Gastroesophageal sphincter (tissue), 4 donors: ENCODE measurements around the gene KCNK6. TPM values are rescaled to one million over a fixed set of nuclear protein-coding genes. Genes with fewer than 3 reads are reported as not detected.

Experiments
- ATAC-seq: fragments of 150-250 bp; one replicate; pipeline ENCODE4 v1.9.1; 2016; ENCODE audit warnings: mild to moderate bottlenecking, moderate library complexity
- H3K27ac ChIP-seq, 4 donors: fragments of 200-600 bp; sonication (generic) in 3 of 4; 1 replicate in 3 of 4; 2 replicates in 1 of 4; pipeline ENCODE4 v1.5.1; 2016 to 2019
- H3K27me3 ChIP-seq: fragments of 200-600 bp; sonication (generic); one replicate; pipeline ENCODE4 v1.5.1; 2019
- H3K36me3 ChIP-seq, 2 donors: fragments of 200-600 bp; sonication (generic); one replicate each; pipeline ENCODE4 v1.5.1; 2019; ENCODE audit warnings: control low read depth in 1 of 2
- H3K4me1 ChIP-seq, 3 donors: fragments of 200-600 bp; sonication (generic); 1 replicate in 2 of 3; 2 replicates in 1 of 3; pipeline ENCODE4 v1.5.1; 2016 to 2019; ENCODE audit warnings: control low read depth in 2 of 3
- H3K4me3 ChIP-seq, 2 donors: fragments of 200-600 bp; sonication (generic); one replicate each; pipeline ENCODE4 v1.5.1; 2019; ENCODE audit warnings: mild to moderate bottlenecking in 1 of 2, moderate library complexity in 1 of 2
- H3K9me3 ChIP-seq, 3 donors: fragments of 200-600 bp; sonication (generic); one replicate each; pipeline ENCODE4 v1.5.1; 2017 to 2019; ENCODE audit warnings: control low read depth in 2 of 3
- CTCF ChIP-seq, 4 experiments: fragments of 200-600 bp in 2 of 4; fragments of 450-650 bp in 2 of 4; sonication (generic) in 1 of 4; IDR thresholded peaks; one replicate each; pipeline ENCODE4 v1.5.1; 2017 to 2019; ENCODE audit warnings: antibody characterized with exemption in 4 of 4, mild to moderate bottlenecking in 2 of 4, moderate library complexity in 2 of 4
- EP300 ChIP-seq: sonication (generic); formaldehyde crosslinking; IDR thresholded peaks from one replicate; pipeline ENCODE4 v1.6.1; 2017; ENCODE audit warnings: antibody characterized with exemption, mild to moderate bottlenecking
- POLR2A ChIP-seq, 2 donors: fragments of 450-650 bp; IDR thresholded peaks; one replicate each; pipeline ENCODE4 v1.6.1; 2017; ENCODE audit warnings: antibody characterized with exemption in 2 of 2, mild to moderate bottlenecking in 2 of 2, moderate library complexity in 1 of 2
- POLR2AphosphoS5 ChIP-seq: sonication (generic); formaldehyde crosslinking; IDR thresholded peaks from one replicate; pipeline ENCODE4 v1.6.1; 2017; ENCODE audit warnings: antibody characterized with exemption
- WGBS, 2 donors: methylation state at CpG; one replicate each; pipeline ENCODE4 v1.1.5; 2018; ENCODE audit warnings: low coverage in 1 of 2; 5-methylcytosine and 5-hydroxymethylcytosine counted together
- total RNA-seq, 4 donors: library from RNA; depleted of rRNA; stranded (reverse); fragments of >200 nt; gene quantifications; one replicate each; pipeline ENCODE4 v1.1.0, GENCODE V29; 2016

Gene KCNK6
- total RNA-seq, 4 donors from 2014 or later: 2.3 to 9.3 (median 6.1) TPM

- Histone ChIP-seq H3K27me3 (no peaks in the 10 kb centered on the region), H3K4me3 (no peak overlapping the region), H3K9me3 (no peaks in the 10 kb centered on the region), H3K27ac (no peak overlapping the region), H3K4me1 (peaks cover 0 to 22% (median 7%) of the 10 kb centered on the region in 3 donors), H3K36me3 (peaks cover 0 to 66% of the 10 kb centered on the region in 2 donors)
- WGBS, 2 donors: 77 to 100% methylated on average over 2 of the region's 2 CpGs
- TF ChIP-seq POLR2AphosphoS5: no peak
- TF ChIP-seq POLR2A (IDR thresholded peaks at IDR 0.05): no peak
- TF ChIP-seq CTCF (IDR thresholded peaks at IDR 0.05): no peak
- no peak for TF ChIP-seq EP300
- ATAC-seq: no peak
Measured at GRCh38 chr19:38340927-38341326, 21.3 kb downstream of the KCNK6 start.

DNA sequence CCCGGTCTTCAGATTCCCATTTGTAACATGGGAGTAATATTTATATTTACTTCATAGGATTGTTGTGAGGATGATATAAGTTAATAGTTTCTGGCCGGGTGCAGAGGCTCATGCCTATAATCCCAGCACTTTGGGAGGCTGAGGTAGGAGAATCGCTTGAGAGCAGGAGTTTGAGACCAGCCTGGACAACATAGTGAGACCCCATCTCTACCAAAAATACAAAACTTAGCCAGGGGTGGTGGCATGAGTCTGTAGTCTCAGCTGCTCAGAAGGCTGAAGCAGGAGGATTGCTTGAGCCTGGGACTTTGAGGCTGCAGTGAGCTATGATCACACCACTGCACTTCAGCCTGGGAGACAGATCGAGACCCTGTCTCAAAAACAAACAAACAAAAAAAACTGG, 27.2 kb downstream of the KCNK6 start:
- H3K4me3 ChIP-seq: no peak overlapping the region
- H3K36me3 ChIP-seq: peaks cover 0 to 34% of the 10 kb centered on the region in 2 donors
- 40 to 83% methylated on average over 1 to 3 of the region's 4 CpGs for WGBS, 2 donors
- no peaks in the 10 kb centered on the region for H3K4me1 ChIP-seq
- H3K27me3 ChIP-seq: no peaks in the 10 kb centered on the region
- H3K27ac ChIP-seq: no peak overlapping the region
- H3K9me3 ChIP-seq: no peaks in the 10 kb centered on the region
- no peak for ATAC-seq
- no peak for TF ChIP-seq EP300
- TF ChIP-seq POLR2A (IDR thresholded peaks at IDR 0.05): no peak
- no peak for TF ChIP-seq POLR2AphosphoS5
- no peak for TF ChIP-seq CTCF (IDR thresholded peaks at IDR 0.05)

- Histone ChIP-seq H3K9me3 (no peaks in the 10 kb centered on the region), H3K36me3 (peaks cover 0 to 6% of the 10 kb centered on the region in 2 donors), H3K27ac (no peak overlapping the region), H3K4me3 (no peak overlapping the region), H3K27me3 (peaks cover 20% of the 10 kb centered on the region), H3K4me1 (no peaks in the 10 kb centered on the region)
- no peak for TF ChIP-seq POLR2A (IDR thresholded peaks at IDR 0.05)
- no peak for TF ChIP-seq POLR2AphosphoS5
- no peak for TF ChIP-seq EP300
- TF ChIP-seq CTCF (IDR thresholded peaks at IDR 0.05): no peak
- ATAC-seq: no peak
- 75% methylated on average over 2 of the region's 3 CpGs; no CpG with 5 or more reads in 1 of the 2 donors for WGBS, 2 donors
Measured at GRCh38 chr19:38350883-38351282, 31.2 kb downstream of the KCNK6 start.

DNA sequence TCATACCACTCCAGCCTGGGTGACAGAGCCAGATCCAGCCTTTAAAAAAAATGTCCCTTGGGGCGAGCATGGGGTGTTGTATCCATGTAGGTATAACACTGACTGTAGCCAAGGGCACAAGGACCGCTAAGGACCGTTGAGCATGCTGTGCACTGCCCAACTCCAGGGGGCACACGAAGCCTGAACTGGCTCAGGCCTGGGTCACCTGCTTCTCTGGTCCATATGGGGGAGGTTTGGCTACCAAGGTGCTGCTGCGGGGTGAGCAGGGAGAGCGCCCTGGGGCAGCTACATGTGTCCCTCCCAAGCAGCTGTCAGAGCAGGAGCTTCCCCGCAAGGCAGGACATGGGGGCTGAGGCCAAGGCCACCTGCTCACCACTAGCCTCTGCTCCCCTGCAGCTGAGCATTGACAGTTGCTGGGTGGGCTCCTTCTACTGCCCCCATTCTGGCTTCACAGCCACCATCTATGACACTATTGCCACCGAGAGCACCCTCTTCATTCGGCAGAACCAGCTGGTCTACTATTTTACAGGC, 32.3 kb downstream of the KCNK6 start:
- Histone ChIP-seq H3K9me3 (no peaks in the 10 kb centered on the region), H3K4me3 (no peak overlapping the region), H3K4me1 (no peaks in the 10 kb centered on the region), H3K27me3 (peaks cover 30% of the 10 kb centered on the region), H3K27ac (no peak overlapping the region), H3K36me3 (no peaks in the 10 kb centered on the region)
- no peak for TF ChIP-seq EP300
- TF ChIP-seq POLR2A (IDR thresholded peaks at IDR 0.05): no peak
- TF ChIP-seq POLR2AphosphoS5: no peak
- no peak for TF ChIP-seq CTCF (IDR thresholded peaks at IDR 0.05)
- no peak for ATAC-seq
- 74 to 85% methylated on average over 2 to 4 of the region's 9 CpGs for WGBS, 2 donors

DNA sequence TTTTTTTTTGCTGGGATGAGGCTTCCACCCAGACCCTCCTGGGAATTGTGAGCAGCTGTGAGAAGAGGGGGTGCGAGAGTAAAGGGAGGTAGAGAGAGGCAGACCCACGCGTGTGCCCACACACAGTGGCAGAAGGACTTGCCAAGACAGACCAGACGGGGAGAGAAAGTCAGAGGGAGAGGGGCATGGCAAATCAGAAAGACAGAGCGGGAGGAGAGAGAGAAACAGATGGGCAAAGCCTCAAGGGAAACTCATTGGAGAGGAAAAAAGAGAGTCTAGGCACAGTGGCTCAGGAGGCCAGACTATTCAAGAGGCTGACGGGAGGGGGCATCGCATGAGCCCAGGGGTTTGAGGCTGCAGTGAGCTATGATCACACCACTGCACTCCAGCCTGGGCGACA, 33.0 kb downstream of the KCNK6 start:
- TF ChIP-seq EP300 (no peak), CTCF (IDR thresholded peaks at IDR 0.05) (no peak), POLR2A (IDR thresholded peaks at IDR 0.05) (no peak), POLR2AphosphoS5 (no peak)
- no peak for ATAC-seq
- WGBS, 2 donors: 59 to 80% methylated on average over 1 to 8 of the region's 8 CpGs

More for the DNA sequence above, 33.0 kb downstream of the KCNK6 start:
- H3K9me3 ChIP-seq: no peaks in the 10 kb centered on the region
- no peaks in the 10 kb centered on the region for H3K36me3 ChIP-seq
- H3K4me1 ChIP-seq: no peaks in the 10 kb centered on the region
- peaks cover 37% of the 10 kb centered on the region for H3K27me3 ChIP-seq
- H3K4me3 ChIP-seq: no peak overlapping the region
- no peak overlapping the region for H3K27ac ChIP-seq
